Fibroblast of skin of left quadriceps (primary cell): Measurements from ENCODE around the gene CFAP299.

Experiments used
- DNase-seq, 2 experiments: peaks; one replicate each; pipeline ENCODE4 v3.0.0-alpha.2; 2013; ENCODE audit warnings: low read depth in 2 of 2

CFAP299 gene

GRCh38 chr4:80507507-80507906 lies 172.0 kb downstream of the CFAP299 start:
- no peak for DNase-seq

GRCh38 chr4:80515496-80515895 lies 180.0 kb downstream of the CFAP299 start:
- DNase-seq: no peak

- no peak for DNase-seq
Measured at GRCh38 chr4:80521438-80521837, 185.9 kb downstream of the CFAP299 start.

GRCh38 chr4:80526697-80527096 lies 191.2 kb downstream of the CFAP299 start:
- no peak for DNase-seq

GRCh38 chr4:80529026-80529425 lies 193.5 kb downstream of the CFAP299 start:
- no peak for DNase-seq

- no peak for DNase-seq
Measured at GRCh38 chr4:80532674-80533333, 197.3 kb downstream of the CFAP299 start.

GRCh38 chr4:80535551-80535950 lies 200.0 kb downstream of the CFAP299 start:
- DNase-seq: no peak

- no peak for DNase-seq
Measured at GRCh38 chr4:80538276-80538926, 202.9 kb downstream of the CFAP299 start.

GRCh38 chr4:80539190-80539589 lies 203.7 kb downstream of the CFAP299 start:
- DNase-seq: no peak

GRCh38 chr4:80540349-80540748 lies 204.8 kb downstream of the CFAP299 start:
- no peak for DNase-seq

GRCh38 chr4:80540785-80541469 lies 205.4 kb downstream of the CFAP299 start:
- no peak for DNase-seq

GRCh38 chr4:80542747-80543146 lies 207.2 kb downstream of the CFAP299 start:
- DNase-seq: no peak

- DNase-seq: no peak
Measured at GRCh38 chr4:80560337-80560736, 224.8 kb downstream of the CFAP299 start.

GRCh38 chr4:80566203-80566872 lies 230.8 kb downstream of the CFAP299 start:
- no peak for DNase-seq

GRCh38 chr4:80568891-80569290 lies 233.4 kb downstream of the CFAP299 start:
- DNase-seq: no peak

GRCh38 chr4:80576796-80577195 lies 241.3 kb downstream of the CFAP299 start:
- peak; percentile 2 for DNase-seq

- no peak for DNase-seq
Measured at GRCh38 chr4:80578001-80578400, 242.5 kb downstream of the CFAP299 start.

- no peak for DNase-seq
Measured at GRCh38 chr4:80585542-80585941, 250.0 kb downstream of the CFAP299 start.

- DNase-seq: no peak
Measured at GRCh38 chr4:80586716-80587115, 251.2 kb downstream of the CFAP299 start.

- DNase-seq: no peak
Measured at GRCh38 chr4:80587871-80588385, 252.4 kb downstream of the CFAP299 start.

- DNase-seq: no peak
Measured at GRCh38 chr4:80592950-80593349, 257.4 kb downstream of the CFAP299 start.

- no peak for DNase-seq
Measured at GRCh38 chr4:80594701-80595100, 259.2 kb downstream of the CFAP299 start.
